Measurements from ENCODE around the gene LARGE1.

LARGE1 gene

GRCh38 chr22:33539202-33539901, 380.9 kb downstream of the LARGE1 start:
- no peaks in the 10 kb centered on the region for H3K36me3 ChIP-seq (ENCODE audit: insufficient read depth, low read length)
- no peaks in the 10 kb centered on the region for H3K27me3 ChIP-seq (ENCODE audit: insufficient read depth, low read length)
- H3K9ac ChIP-seq (ENCODE audit: low read depth, low read length): no peak overlapping the region
- H3K9me3 ChIP-seq (ENCODE audit: insufficient read depth, low read depth, low read length): no peaks in the 10 kb centered on the region
- no peak overlapping the region for H3K27ac ChIP-seq (ENCODE audit: low read depth, low read length)
- no peaks in the 10 kb centered on the region for H3K4me1 ChIP-seq (ENCODE audit: insufficient read depth, low read length)
- WGBS: 93% methylated on average over 5 of the region's 5 CpGs
- no peak overlapping the region for H3K4me3 ChIP-seq (ENCODE audit: low read length)

GRCh38 chr22:33538277-33538885, 381.9 kb downstream of the LARGE1 start:
- 91% methylated on average over 6 of the region's 6 CpGs for WGBS
- Histone ChIP-seq H3K9ac (ENCODE audit: low read depth, low read length) (no peak overlapping the region), H3K4me1 (ENCODE audit: insufficient read depth, low read length) (no peaks in the 10 kb centered on the region), H3K27ac (ENCODE audit: low read depth, low read length) (no peak overlapping the region), H3K36me3 (ENCODE audit: insufficient read depth, low read length) (no peaks in the 10 kb centered on the region), H3K27me3 (ENCODE audit: insufficient read depth, low read length) (no peaks in the 10 kb centered on the region), H3K9me3 (ENCODE audit: insufficient read depth, low read depth, low read length) (no peaks in the 10 kb centered on the region), H3K4me3 (ENCODE audit: low read length) (no peak overlapping the region)

GRCh38 chr22:33537059-33537458, 383.2 kb downstream of the LARGE1 start:
- no peak overlapping the region for H3K9ac ChIP-seq (ENCODE audit: low read depth, low read length)
- no peaks in the 10 kb centered on the region for H3K9me3 ChIP-seq (ENCODE audit: insufficient read depth, low read depth, low read length)

GRCh38 chr22:33535937-33536875, 384.1 kb downstream of the LARGE1 start:
- Histone ChIP-seq H3K9ac (ENCODE audit: low read depth, low read length) (no peak overlapping the region), H3K27me3 (ENCODE audit: insufficient read depth, low read length) (no peaks in the 10 kb centered on the region), H3K9me3 (ENCODE audit: insufficient read depth, low read depth, low read length) (no peaks in the 10 kb centered on the region), H3K36me3 (ENCODE audit: insufficient read depth, low read length) (no peaks in the 10 kb centered on the region), H3K27ac (ENCODE audit: low read depth, low read length) (no peak overlapping the region), H3K4me1 (ENCODE audit: insufficient read depth, low read length) (no peaks in the 10 kb centered on the region), H3K4me3 (ENCODE audit: low read length) (no peak overlapping the region)
- WGBS: 95% methylated on average over 15 of the region's 15 CpGs

More at GRCh38 chr22:33537059-33537458, 383.2 kb downstream of the LARGE1 start:
- Histone ChIP-seq H3K27me3 (ENCODE audit: insufficient read depth, low read length) (no peaks in the 10 kb centered on the region), H3K36me3 (ENCODE audit: insufficient read depth, low read length) (no peaks in the 10 kb centered on the region), H3K4me3 (ENCODE audit: low read length) (no peak overlapping the region), H3K4me1 (ENCODE audit: insufficient read depth, low read length) (no peaks in the 10 kb centered on the region), H3K27ac (ENCODE audit: low read depth, low read length) (no peak overlapping the region)
- WGBS: 91% methylated on average over 9 of the region's 9 CpGs

- no peak overlapping the region for H3K4me3 ChIP-seq (ENCODE audit: low read length)
- H3K9me3 ChIP-seq (ENCODE audit: insufficient read depth, low read depth, low read length): no peaks in the 10 kb centered on the region
- H3K36me3 ChIP-seq (ENCODE audit: insufficient read depth, low read length): no peaks in the 10 kb centered on the region
- no peak overlapping the region for H3K27ac ChIP-seq (ENCODE audit: low read depth, low read length)
- no peak overlapping the region for H3K9ac ChIP-seq (ENCODE audit: low read depth, low read length)
- WGBS: 93% methylated on average over 8 of the region's 9 CpGs
- peaks cover 11% of the 10 kb centered on the region for H3K4me1 ChIP-seq (ENCODE audit: insufficient read depth, low read length)
- H3K27me3 ChIP-seq (ENCODE audit: insufficient read depth, low read length): no peaks in the 10 kb centered on the region
Observed at GRCh38 chr22:33529424-33530113, 390.7 kb downstream of the LARGE1 start.

- H3K4me3 ChIP-seq (ENCODE audit: low read length): no peak overlapping the region
- H3K27ac ChIP-seq (ENCODE audit: low read depth, low read length): no peak overlapping the region
- no peaks in the 10 kb centered on the region for H3K9me3 ChIP-seq (ENCODE audit: insufficient read depth, low read depth, low read length)
- no peaks in the 10 kb centered on the region for H3K36me3 ChIP-seq (ENCODE audit: insufficient read depth, low read length)
- H3K4me1 ChIP-seq (ENCODE audit: insufficient read depth, low read length): peaks cover 14% of the 10 kb centered on the region
- 89% methylated on average over 3 of the region's 3 CpGs for WGBS
- H3K9ac ChIP-seq (ENCODE audit: low read depth, low read length): no peak overlapping the region
- no peaks in the 10 kb centered on the region for H3K27me3 ChIP-seq (ENCODE audit: insufficient read depth, low read length)
Observed at GRCh38 chr22:33528183-33528582, 392.1 kb downstream of the LARGE1 start.

- Histone ChIP-seq H3K4me1 (ENCODE audit: insufficient read depth, low read length) (peaks cover 14% of the 10 kb centered on the region), H3K9ac (ENCODE audit: low read depth, low read length) (no peak overlapping the region), H3K27ac (ENCODE audit: low read depth, low read length) (no peak overlapping the region), H3K27me3 (ENCODE audit: insufficient read depth, low read length) (no peaks in the 10 kb centered on the region), H3K36me3 (ENCODE audit: insufficient read depth, low read length) (peaks cover under 1% of the 10 kb centered on the region; the same call in 1 of the 2 replicates), H3K9me3 (ENCODE audit: insufficient read depth, low read depth, low read length) (no peaks in the 10 kb centered on the region), H3K4me3 (ENCODE audit: low read length) (no peak overlapping the region)
- 97% methylated on average over 12 of the region's 12 CpGs for WGBS
Observed at GRCh38 chr22:33526434-33527107, 393.7 kb downstream of the LARGE1 start.

GRCh38 chr22:33524511-33525260, 395.6 kb downstream of the LARGE1 start:
- no peaks in the 10 kb centered on the region for H3K9me3 ChIP-seq (ENCODE audit: insufficient read depth, low read depth, low read length)
- peaks cover 14% of the 10 kb centered on the region for H3K4me1 ChIP-seq (ENCODE audit: insufficient read depth, low read length)
- H3K36me3 ChIP-seq (ENCODE audit: insufficient read depth, low read length): peaks cover 6% of the 10 kb centered on the region; the same call in 1 of the 2 replicates
- H3K27ac ChIP-seq (ENCODE audit: low read depth, low read length): no peak overlapping the region
- H3K4me3 ChIP-seq (ENCODE audit: low read length): no peak overlapping the region
- 71% methylated on average over 4 of the region's 4 CpGs for WGBS
- no peaks in the 10 kb centered on the region for H3K27me3 ChIP-seq (ENCODE audit: insufficient read depth, low read length)
- H3K9ac ChIP-seq (ENCODE audit: low read depth, low read length): no peak overlapping the region

- Histone ChIP-seq H3K9ac (ENCODE audit: low read depth, low read length) (no peak overlapping the region), H3K4me3 (ENCODE audit: low read length) (no peak overlapping the region), H3K27ac (ENCODE audit: low read depth, low read length) (no peak overlapping the region), H3K9me3 (ENCODE audit: insufficient read depth, low read depth, low read length) (no peaks in the 10 kb centered on the region), H3K27me3 (ENCODE audit: insufficient read depth, low read length) (no peaks in the 10 kb centered on the region), H3K4me1 (ENCODE audit: insufficient read depth, low read length) (peaks cover 14% of the 10 kb centered on the region), H3K36me3 (ENCODE audit: insufficient read depth, low read length) (peaks cover 6% of the 10 kb centered on the region; the same call in 1 of the 2 replicates)
- 93% methylated on average over 9 of the region's 9 CpGs for WGBS
Observed at GRCh38 chr22:33521879-33522665, 398.2 kb downstream of the LARGE1 start.
